Fibroblast of lung (primary cell): ENCODE data around the gene TMEM259.

ENCODE experiments used
- CTCF ChIP-seq, 2 donors: IDR thresholded peaks in 1 of 2; conservative IDR thresholded peaks in 1 of 2; 1 replicate in 1 of 2; 2 replicates in 1 of 2; pipeline ENCODE4 v1.5.1; 2011 to 2012; ENCODE audit warnings: low read length in 2 of 2, control low read depth in 1 of 2, inconsistent platforms in 1 of 2, low read depth in 1 of 2, mild to moderate bottlenecking in 1 of 2
- EZH2 ChIP-seq: IDR thresholded peaks from 2 replicates; pipeline ENCODE4 v1.5.1; 2012; ENCODE audit warnings: low read length, control low read depth, mild to moderate bottlenecking; ENCODE audit errors: missing control alignments

GRCh38 chr19:960020-960419 is 60.9 kb downstream of the TMEM259 start:
- TF ChIP-seq CTCF (conservative IDR thresholded peaks at IDR 0.05 in 1 of 2, IDR thresholded peaks at IDR 0.05 in 1 of 2; ENCODE audit: low read depth in 1 of 2, low read length in 2 of 2) (no peak), EZH2 (no peak)
